GM18508 (cell line): ENCODE results near the gene KLHL29.
A peak's percentile ranks its signal among the peaks of the same experiment; 100 is the strongest.
"Not testable (repeated sequence)": the region's sequence is repeated elsewhere in the genome, so short reads cannot be mapped to it uniquely, and the experiment has no call there.

Experiments
- ATAC-seq: cut with Tn5 transposase; IDR thresholded peaks from one replicate; pipeline ENCODE4 v1.9.1; 2021; ENCODE audit warnings: moderate number of reproducible peaks; ENCODE audit not compliant: insufficient read depth, unreplicated experiment

The KLHL29 gene

DNA sequence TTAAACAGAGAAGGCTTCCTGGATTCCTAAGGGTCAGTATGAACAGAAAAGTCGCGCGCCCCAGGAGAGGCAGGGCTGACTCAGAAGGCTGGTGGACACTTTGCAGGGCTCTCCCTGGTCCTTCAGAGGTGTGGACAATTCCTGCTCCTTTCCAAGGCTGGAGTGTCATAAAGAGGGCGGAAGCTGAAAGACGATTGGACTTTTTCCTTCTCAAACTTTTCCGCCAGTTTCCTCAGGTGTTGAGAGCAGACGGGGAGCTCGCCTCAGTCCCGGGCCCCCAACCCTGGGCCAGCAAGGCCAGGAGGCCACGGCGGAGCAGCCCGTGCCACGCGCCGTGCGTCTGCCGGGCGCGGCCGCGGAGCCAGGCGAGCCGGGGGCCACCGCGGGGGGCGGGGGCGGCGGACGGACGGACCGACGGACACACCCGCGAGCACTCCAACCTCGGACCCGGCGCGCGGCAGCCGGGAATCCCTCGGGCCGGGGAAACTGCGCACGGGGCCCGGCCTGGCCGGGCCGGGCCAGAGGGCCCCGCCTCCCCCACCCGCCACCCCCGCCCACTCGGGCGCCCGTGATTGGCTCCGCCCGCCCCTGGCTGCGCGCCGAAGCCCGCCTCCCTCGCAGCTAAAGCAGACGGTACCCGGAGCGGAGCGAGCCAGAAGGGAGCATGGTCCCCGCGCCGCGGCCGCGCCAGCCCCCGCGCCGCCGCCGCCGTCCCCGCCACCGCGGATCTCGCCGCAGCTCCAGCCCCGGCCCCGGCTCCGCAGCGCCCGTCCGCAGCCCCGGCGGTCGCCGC lies at the start of gene KLHL29:
Gene KLHL29, plus strand, starts transcription at position 629 of the 793 bp plus-strand sequence. CDS start 177,018 bp downstream, outside the sequence.
- peak; percentile 31 for ATAC-seq

DNA sequence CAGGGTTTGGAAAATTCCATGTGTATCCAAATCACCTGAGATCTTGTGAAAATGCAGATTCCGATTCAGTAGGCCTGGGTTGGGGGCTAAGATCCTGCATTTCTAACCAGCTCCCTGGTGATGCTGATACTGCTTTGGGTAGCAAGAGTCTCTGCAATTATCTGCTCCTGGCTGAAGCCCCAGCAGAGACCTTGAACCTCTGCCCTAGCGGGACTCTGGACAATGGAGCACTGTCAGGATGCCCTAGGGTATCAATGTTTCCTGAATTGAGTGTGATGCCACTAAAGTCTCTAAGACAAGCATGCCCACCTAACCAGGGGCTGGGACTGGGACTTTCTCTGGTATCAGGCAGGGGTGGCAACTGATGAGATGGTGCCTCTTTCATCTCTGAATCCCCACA lies 49.4 kb upstream of the KLHL29 start:
- ATAC-seq, result no peak

DNA sequence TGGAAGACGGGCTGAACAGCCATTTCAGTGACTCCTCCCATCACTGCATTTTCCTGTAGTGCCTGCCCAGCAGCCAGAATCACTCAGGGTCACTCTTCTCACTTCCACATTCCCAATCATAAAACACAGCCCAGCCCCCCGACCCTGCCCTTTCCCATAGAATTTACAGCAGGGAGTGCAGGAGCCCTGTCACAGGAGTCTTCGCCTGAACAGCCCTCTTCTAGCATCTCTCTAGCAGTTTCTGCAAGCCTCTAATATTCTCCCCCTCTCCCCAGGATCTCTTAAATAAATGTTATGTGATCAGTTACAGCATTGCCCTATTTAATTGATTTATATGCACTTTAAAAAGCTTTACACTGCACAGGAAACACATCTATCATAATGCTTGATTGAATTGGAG lies 42.9 kb upstream of the KLHL29 start:
- ATAC-seq, result no peak

DNA sequence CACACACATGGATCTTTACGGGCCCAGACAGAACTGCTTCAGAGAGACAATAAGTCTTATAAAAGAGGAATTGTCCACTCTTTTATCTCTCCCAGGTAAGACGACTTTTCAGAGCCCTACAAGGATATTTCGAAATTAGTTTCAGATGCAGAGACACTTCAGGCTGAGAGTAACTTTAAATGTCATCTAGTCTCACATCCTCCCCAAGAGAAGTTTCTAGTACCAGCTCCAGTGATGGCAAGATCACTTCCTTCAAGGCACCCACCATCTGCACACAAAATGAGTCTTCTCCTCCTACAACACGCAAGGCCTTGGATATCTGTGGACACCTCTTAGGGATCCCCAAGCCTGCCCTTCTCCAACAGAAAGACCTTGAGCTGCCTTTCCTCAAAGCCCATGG lies 39.0 kb upstream of the KLHL29 start:
- no peak for ATAC-seq

DNA sequence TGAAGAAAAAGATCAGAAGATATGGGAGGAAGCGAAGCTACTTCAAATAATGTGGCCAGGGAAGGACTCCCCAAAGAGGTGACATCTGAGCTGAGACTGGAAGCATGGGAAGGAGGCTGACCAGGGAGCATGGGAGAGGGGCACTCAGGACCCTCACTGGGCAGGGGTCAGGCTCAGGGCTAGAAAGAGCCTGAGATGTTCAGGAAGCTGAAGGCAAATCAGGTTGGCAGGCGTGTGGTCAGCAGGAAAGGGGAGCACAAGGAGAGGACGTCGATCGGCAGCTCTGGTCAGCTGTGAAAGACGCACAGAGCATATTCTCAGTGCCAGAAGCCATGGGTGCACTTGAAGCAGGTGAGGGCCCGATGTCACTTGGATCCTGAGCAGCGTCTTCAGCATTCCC lies 38.2 kb upstream of the KLHL29 start:
- ATAC-seq, result no peak

DNA sequence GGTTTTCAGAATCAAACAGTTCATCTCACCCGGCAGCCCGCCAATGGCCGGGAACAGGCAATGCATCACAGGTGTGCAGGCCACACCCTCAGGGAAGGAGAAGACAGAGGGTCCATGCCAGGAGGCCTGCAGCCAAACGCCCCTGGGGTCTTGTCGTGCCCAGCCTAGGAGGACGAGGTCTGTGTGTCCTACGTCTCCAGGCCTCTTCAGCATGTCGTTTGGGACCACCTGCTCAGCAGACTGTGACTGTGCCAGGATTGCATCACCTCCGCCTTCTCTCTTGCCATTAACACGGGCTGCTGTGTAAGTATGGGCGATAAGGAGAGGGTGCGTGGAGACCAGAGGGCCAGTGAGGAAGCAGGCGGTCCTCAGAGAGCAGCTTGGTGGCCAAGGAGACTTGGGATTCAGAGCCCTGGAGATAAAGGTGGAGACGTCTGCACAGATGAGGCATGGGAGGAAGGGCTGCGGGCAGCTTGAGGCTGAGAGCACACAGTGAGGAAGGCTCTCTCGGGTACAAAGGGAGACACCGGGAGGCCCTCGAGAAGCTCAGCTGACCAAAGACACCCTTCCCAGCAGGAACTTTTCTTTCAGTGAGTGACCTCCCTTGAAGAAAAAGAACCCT lies 37.4 kb upstream of the KLHL29 start:
- no peak for ATAC-seq

DNA sequence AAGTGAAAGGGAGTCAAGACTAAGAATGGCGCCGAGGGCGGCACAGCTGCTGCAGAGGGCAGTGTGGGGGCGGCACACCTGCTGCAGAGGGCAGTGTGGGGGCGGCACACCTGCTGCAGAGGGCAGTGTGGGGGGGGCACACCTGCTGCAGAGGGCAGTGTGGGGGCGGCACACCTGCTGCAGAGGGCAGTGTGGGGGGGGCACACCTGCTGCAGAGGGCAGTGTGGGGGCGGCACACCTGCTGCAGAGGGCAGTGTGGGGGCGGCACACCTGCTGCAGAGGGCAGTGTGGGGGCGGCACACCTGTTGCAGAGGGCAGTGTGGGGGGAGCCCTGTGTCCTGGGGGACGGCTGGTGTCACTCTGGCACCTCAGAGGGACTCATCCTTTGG lies 36.9 kb upstream of the KLHL29 start:
- ATAC-seq, result not testable (repeated sequence)

DNA sequence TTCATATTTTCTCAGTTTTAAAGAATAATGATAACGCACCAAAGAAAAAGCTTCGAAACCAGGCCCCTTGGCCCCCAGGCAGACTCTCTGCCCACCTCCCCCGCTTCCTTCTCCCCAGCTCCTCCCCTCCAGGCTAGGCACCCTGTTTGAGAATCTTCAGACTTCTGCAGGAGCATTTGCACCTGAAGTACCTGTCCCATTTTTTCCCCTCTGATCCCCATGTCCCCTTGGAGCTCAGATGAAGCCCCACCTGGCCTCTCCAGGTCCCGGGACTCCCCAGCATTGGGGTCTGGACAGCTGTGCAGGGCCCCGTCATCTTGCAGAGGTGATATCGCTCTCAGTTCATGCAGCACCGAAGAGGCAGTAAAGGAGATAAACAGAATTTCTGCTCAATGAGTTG lies 35.5 kb upstream of the KLHL29 start:
- ATAC-seq, result no peak

DNA sequence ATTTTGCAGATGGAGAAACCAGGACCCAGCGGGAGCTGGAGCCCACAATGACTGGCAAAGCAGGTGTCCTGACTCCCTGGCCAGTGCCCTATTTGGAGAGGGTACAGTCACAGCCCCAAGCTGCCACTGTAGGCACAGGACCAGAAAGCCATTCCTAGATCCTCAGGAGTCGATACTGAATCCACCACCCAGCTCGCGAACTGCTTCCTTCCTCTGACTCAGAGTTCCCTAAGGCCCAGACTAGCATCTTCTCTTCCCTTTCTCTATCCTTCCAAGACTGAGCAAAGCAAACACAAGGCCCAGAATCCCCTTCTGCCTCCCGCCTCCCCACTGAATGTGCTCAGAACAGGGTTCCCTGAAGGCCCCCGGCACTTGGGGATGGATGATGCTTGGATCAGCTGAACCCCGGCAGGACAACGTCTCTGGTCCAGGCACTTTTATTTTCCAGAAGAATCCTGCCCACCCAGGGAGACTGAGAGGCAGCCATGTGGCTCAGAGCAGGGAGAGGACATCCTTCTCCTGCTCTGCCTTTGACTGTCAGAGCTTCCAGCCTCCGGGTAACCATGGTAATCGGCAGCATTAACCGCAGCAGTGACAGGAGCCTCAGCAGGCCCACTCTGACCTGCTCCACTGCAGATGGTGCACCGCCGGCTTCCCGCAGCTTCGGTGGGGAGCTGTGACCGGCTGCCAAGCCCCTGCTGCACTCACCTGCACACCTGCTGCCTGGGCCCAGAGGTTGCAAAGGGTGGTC lies 34.8 kb upstream of the KLHL29 start:
- no peak for ATAC-seq

DNA sequence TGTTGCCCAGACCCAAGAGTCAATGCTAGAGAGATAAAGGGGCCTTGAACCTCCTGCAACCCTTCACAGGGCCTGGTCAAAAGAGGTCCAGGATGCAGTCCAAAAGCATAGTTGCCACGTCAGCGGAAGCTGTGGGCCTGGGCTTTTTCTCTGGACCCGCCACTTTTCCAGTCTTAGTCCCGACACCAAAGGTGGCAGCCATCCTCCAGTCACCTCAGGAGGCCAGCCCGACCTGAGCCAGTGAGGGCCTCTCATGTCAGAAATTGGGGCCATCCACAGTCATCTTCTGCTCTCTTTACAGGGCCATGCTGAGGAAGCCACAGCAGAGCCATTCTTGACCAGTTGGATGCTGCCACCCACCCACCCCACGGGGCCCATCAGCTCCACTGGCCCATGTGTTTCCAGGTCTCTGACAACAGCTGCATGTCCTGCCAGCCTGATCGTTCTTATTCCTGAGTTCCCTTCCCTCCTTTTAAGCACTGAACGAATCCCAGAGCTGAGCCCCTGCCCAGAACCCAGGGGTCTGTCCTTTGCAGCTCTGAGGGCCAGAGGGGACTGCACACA lies 34.1 kb upstream of the KLHL29 start:
- ATAC-seq, result no peak

DNA sequence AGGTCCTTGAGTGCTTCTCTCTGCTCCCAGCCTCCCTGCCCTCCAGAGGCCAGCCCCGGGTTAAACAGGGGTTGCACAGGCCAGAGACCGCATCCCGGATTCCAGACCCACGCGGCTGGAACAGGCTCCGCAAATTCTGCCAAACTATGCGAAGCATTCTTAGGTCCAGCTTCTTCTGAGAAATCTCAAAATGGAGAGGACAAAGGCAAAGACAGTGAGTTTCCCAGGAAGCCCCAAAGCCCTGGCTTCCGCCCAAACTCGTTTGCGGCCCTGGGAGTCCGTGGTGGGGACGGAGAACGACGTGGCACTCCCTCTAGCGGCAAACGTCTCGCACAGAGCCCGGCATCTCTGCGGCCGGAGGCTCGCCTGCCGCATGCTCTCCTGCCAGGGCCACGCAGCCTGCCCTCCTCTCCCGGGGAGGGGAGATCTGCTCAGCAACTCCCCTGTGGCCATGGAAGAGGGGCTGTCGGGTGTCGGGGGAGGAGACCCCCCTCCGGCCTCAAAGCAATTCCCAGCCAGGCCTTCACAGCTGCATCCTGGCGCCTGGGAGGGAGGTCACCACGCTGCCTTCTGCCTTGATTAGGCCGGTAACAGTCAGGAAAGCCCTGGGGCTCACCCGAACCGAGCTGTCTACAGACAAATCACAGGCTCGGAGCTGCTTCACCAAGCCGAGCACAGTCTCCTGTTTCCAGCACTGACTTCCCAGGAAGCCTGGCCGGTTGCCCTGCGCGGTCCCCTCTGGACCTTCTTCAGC lies 33.4 kb upstream of the KLHL29 start:
- peak; percentile 73 for ATAC-seq

DNA sequence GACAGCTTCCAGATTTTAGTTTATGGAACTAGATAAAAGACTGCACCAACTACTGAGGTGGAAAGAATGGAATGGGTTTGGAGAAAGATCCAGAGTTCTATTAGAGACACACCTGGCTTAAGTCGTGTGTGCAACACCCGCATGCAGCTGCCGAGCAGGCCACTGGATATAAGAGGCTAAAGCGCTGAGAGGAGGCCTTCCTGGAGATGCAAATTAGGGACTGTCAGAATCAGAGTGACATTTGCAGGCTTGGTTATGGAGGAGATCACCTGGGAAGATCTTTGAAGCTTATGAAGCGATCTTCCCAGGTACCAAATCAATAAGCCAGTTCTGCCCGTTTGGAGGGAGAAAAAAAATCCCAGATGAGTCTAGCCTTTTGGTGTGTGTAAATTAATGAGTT lies 30.4 kb upstream of the KLHL29 start:
- ATAC-seq, result no peak

DNA sequence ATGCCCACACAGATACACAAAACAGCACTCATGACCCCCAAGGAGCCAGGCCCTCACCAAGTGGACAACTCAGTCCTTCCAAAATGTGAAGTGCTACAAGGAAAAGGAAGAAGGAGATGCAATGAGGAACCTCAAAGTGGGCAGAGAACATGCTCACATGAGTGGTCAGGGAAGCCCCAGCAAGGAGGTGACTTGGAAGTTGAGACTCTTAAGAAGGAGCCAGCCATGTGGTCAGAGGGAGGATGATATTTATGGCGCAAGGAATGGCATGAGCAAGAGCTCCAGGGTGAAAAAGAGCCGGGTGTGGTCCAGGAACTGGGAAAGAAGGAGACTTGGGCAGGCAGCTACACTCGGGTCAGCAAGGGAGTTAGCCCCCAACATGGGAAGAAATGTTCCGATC lies 30.0 kb upstream of the KLHL29 start:
- ATAC-seq, result no peak

DNA sequence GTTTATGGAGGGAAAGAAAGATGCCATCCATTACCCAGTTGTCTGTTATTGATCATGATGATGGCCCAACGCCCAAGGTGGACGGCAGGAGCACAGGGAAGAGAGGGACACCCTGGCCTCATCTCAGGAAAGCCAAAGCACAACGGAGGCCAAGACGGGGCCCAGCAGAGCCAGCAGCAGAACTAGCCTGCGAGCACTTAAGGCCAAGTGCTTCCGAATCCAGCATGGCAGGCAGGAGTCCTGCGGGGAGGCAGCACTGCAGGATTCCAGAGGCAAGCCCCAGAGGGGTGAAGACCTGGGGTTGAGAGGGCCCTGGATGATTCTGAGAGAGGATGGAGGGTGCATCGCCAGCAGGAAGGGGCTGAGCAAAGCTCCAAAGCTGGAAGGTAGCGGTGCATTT lies 28.3 kb upstream of the KLHL29 start:
- ATAC-seq, result no peak

DNA sequence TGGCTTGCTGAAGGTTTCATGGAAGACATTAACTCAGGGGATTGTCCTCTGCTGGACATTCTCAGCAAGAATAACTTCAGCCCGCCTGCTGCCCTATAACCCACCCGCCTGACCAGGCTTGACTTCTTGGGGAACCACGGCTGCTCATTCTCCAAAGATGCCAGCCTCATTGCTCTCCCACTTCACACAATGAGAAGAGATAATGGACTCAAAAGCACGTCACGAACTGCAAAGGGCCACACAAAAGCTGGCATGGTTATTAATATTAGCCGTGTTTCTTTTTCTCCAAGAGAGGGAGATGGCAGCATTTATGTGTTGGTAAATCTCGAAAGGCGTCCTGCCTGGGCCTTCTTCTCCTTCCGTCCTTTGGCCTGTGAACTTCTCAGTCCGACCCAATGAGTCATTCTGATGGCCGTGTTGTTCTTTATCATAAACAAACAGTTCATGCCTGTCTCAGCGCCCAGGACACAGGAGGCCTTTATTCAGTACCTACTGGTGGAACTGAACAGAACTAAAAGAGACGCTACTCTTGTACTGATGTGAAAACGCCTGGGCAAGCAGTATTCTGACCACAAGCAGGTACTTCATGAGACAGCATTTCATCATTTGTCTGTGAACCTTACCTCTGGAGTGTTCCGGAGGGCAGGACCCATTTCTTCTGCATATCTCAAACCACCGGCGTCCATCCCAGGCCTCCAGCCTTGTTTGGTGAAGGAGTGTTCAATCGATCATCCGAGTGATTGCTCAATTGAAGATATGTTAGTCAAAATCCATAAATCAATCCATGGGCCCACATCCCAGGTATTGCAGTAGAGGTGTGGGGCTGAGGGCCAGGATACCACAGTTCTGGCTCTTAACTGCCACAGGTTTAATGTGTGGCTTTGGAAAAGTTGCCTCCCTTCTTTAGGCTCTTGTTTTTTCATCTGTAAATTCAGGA lies 25.1 kb upstream of the KLHL29 start:
- ATAC-seq, result no peak

DNA sequence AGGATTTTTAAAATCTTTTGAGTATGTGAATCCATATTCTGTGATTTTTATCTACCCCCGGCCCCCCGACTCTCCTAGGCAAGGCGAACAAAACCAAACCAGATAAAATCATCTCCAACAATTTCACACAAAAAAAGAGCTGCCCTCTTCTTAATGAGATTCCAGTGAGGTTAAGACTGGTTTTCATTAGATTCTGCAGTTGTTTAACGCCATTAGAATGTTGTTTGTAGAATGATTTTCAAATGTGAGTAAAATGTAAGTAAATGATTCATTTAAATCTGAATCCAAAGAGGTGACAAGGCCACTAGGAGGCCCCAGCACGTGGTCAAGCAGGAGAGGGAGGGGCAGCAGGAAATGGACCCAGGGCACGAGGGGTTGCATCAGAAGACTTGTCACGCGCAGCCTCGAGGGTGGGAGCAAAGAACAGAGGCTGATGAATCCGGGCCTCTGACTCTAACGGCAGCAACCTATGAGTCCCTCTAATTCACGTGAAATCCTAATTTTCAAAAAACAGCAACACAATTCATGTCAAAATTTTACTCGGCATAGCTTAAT lies 24.3 kb upstream of the KLHL29 start:
- no peak for ATAC-seq

DNA sequence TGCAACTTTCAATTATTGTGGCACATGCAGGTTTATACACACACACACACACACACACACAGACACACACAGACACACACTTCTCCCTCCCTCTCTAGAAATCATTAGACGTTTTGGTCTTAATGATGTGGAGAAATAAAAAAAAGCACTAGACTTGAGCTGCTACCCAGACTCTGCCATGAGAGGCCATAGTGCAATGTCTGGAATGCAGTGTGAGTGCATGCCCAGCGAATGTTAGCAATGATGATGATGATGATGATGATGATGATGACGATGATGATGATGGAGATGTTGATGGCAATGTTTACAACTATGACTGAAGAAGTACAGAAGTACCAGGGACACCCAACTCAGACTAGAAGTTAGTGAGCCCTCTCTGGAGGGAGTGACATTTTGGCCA lies 23.8 kb upstream of the KLHL29 start:
- ATAC-seq, result no peak

DNA sequence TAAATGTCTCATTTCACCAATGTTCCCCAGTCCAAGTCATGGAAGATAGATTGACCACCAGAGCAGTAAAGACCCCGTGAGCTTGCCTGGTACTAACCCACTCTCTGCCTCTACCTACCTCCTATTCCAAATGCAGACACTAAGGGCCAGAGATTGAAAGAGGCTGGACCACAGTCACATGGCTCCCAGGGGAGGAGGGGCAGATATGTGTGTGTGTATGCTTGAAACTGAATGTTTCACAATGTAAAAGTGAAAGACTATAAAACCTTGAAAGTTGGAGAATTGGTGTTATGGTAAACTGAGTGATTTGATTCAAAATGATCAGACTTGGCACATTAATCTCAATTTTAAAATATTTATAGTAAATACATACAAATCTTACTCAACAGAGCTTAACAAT lies 21.7 kb upstream of the KLHL29 start:
- no peak for ATAC-seq

DNA sequence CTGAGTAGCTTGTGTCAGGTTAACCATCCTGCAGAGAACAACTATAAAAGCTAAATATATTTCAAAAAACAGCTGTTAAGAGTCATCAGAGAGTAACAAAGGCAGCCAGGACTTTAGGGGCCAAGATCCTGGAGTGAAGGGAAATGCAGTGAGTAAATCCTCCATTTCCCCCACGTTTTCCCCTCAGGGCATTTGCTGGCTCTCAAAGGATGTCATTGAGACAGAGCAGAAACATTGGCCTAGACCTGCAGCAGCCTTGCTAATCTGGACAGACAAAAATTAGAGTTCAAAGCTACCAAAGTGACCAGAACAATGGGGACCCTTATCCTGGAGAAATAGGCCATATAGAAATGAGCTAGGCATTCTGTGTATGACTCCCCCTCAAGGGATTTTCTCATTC lies 21.1 kb upstream of the KLHL29 start:
- ATAC-seq, result no peak
